WTC11 (cell line): ENCODE data around the gene SLC39A5.

Source experiments
- CBFB ChIP-seq: sonication (generic); formaldehyde crosslinking; IDR thresholded peaks from 2 replicates; pipeline ENCODE4 v1.8.1; 2022; ENCODE audit warnings: mild to moderate bottlenecking, low read depth, missing genetic modification reagents
- IRF2 ChIP-seq: sonication (generic); formaldehyde crosslinking; IDR thresholded peaks from 2 replicates; pipeline ENCODE4 v1.8.0; 2022; ENCODE audit warnings: low read depth, missing genetic modification reagents, borderline replicate concordance
- NR2C2 ChIP-seq: sonication (generic); formaldehyde crosslinking; IDR thresholded peaks from 2 replicates; pipeline ENCODE4 v1.8.0; 2022; ENCODE audit warnings: mild to moderate bottlenecking, missing genetic modification reagents
- RELA ChIP-seq: sonication (generic); formaldehyde crosslinking; IDR thresholded peaks from 2 replicates; pipeline ENCODE4 v1.8.1; 2022; ENCODE audit warnings: missing genetic modification reagents, mild to moderate bottlenecking, borderline replicate concordance
- TF ChIP-seq, protein P1 (sequence below): fragments of 200-600 bp; IDR thresholded peaks from 2 replicates; pipeline ENCODE4 v1.8.0; 2022; ENCODE audit warnings: antibody characterized with exemption
- TF ChIP-seq, protein P2 (sequence below): sonication (generic); formaldehyde crosslinking; IDR thresholded peaks from 2 replicates; pipeline ENCODE4 v1.8.1; 2022; ENCODE audit warnings: mild to moderate bottlenecking, missing genetic modification reagents, moderate library complexity, borderline replicate concordance
- TF ChIP-seq, protein P3 (sequence below): sonication (generic); formaldehyde crosslinking; IDR thresholded peaks from 2 replicates; pipeline ENCODE4 v1.8.1; 2022; ENCODE audit warnings: low read depth, mild to moderate bottlenecking, moderate library complexity, missing genetic modification reagents, borderline replicate concordance
- TF ChIP-seq, protein P4 (sequence below): sonication (generic); formaldehyde crosslinking; IDR thresholded peaks from 2 replicates; pipeline ENCODE4 v1.8.0; 2022; ENCODE audit warnings: mild to moderate bottlenecking, missing genetic modification reagents

DNA sequence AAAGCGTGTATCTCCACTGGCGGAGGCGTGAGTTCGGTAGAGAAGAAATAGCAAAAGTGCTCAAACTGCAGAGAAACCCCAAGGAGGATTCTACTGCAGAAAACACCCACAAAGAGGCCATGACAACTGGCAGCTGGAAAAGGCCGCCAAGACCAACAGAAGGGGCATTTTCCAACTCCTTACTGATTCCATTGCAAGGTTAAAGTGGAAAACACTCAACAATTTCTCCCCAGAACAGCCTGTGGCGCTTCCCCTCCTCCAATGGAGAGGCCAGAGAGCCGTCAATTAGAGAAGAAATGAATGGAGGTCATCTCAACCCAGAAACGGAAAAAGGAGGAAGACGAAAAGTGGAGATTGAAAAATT, 29.0 kb downstream of the SLC39A5 start:
- TF ChIP-seq, protein P1, sequence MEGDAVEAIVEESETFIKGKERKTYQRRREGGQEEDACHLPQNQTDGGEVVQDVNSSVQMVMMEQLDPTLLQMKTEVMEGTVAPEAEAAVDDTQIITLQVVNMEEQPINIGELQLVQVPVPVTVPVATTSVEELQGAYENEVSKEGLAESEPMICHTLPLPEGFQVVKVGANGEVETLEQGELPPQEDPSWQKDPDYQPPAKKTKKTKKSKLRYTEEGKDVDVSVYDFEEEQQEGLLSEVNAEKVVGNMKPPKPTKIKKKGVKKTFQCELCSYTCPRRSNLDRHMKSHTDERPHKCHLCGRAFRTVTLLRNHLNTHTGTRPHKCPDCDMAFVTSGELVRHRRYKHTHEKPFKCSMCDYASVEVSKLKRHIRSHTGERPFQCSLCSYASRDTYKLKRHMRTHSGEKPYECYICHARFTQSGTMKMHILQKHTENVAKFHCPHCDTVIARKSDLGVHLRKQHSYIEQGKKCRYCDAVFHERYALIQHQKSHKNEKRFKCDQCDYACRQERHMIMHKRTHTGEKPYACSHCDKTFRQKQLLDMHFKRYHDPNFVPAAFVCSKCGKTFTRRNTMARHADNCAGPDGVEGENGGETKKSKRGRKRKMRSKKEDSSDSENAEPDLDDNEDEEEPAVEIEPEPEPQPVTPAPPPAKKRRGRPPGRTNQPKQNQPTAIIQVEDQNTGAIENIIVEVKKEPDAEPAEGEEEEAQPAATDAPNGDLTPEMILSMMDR: no peak
- TF ChIP-seq CBFB (CRISPR knock-in tag) (no peak), RELA (no peak), NR2C2 (no peak), IRF2 (CRISPR knock-in tag) (no peak)
- TF ChIP-seq, protein P2, sequence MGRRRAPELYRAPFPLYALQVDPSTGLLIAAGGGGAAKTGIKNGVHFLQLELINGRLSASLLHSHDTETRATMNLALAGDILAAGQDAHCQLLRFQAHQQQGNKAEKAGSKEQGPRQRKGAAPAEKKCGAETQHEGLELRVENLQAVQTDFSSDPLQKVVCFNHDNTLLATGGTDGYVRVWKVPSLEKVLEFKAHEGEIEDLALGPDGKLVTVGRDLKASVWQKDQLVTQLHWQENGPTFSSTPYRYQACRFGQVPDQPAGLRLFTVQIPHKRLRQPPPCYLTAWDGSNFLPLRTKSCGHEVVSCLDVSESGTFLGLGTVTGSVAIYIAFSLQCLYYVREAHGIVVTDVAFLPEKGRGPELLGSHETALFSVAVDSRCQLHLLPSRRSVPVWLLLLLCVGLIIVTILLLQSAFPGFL (CRISPR knock-in tag): no peak
- TF ChIP-seq, protein P3, sequence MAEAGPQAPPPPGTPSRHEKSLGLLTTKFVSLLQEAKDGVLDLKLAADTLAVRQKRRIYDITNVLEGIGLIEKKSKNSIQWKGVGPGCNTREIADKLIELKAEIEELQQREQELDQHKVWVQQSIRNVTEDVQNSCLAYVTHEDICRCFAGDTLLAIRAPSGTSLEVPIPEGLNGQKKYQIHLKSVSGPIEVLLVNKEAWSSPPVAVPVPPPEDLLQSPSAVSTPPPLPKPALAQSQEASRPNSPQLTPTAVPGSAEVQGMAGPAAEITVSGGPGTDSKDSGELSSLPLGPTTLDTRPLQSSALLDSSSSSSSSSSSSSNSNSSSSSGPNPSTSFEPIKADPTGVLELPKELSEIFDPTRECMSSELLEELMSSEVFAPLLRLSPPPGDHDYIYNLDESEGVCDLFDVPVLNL: no peak
- TF ChIP-seq, protein P4, sequence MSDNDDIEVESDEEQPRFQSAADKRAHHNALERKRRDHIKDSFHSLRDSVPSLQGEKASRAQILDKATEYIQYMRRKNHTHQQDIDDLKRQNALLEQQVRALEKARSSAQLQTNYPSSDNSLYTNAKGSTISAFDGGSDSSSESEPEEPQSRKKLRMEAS (CRISPR knock-in tag): no peak
